ENCODE data around the gene PNLDC1.

The PNLDC1 gene

GRCh38 chr6:159758031-159759001, 41.8 kb upstream of the PNLDC1 start:
- TF ChIP-seq EZH2 (optimal IDR thresholded peaks at IDR 0.05; ENCODE audit: low read depth, low read length) (no peak), EZH2phosphoT487 (IDR thresholded peaks at IDR 0.05; ENCODE audit: low read length) (no peak), CTCF (IDR thresholded peaks at IDR 0.05; ENCODE audit: low read length) (no peak)
- no peaks in the 10 kb centered on the region for H3K9me3 ChIP-seq (replicated peaks; ENCODE audit: insufficient read depth, low read length)
- no peaks in the 10 kb centered on the region for H3K9me2 ChIP-seq (replicated peaks; ENCODE audit: insufficient read depth, low read length)
- H3K36me3 ChIP-seq (replicated peaks; ENCODE audit: insufficient read depth, low read length): no peaks in the 10 kb centered on the region
- H3K27me3 ChIP-seq (replicated peaks; ENCODE audit: insufficient read depth, low read length): no peaks in the 10 kb centered on the region
- no peak overlapping the region for H3K4me3 ChIP-seq (ENCODE audit: low read length)
- no peaks in the 10 kb centered on the region for H4K20me1 ChIP-seq (ENCODE audit: insufficient read depth, low read length)
- H3K79me2 ChIP-seq (ENCODE audit: low read length): peaks cover 3% of the 10 kb centered on the region; the same call in 1 of the 2 replicates
- no peak for DNase-seq
- no peak overlapping the region for H2AFZ ChIP-seq (ENCODE audit: low read length)
- no peaks in the 10 kb centered on the region for H3K4me1 ChIP-seq (ENCODE audit: low read length)
- H3K4me2 ChIP-seq (ENCODE audit: low read depth, low read length): no peak overlapping the region
- peaks cover 12% of the 10 kb centered on the region for H3F3A ChIP-seq (ENCODE audit: insufficient read depth, low read length)
- no peak overlapping the region for H3K9ac ChIP-seq (ENCODE audit: low read length)
- H3K27ac ChIP-seq (ENCODE audit: low read length): no peak overlapping the region

GRCh38 chr6:159759645-159760044, 40.4 kb upstream of the PNLDC1 start:
- Histone ChIP-seq H3K4me2 (ENCODE audit: low read depth, low read length) (no peak overlapping the region), H3F3A (ENCODE audit: insufficient read depth, low read length) (peaks cover 12% of the 10 kb centered on the region), H3K36me3 (replicated peaks; ENCODE audit: insufficient read depth, low read length) (no peaks in the 10 kb centered on the region), H3K79me2 (ENCODE audit: low read length) (peaks cover 3% of the 10 kb centered on the region; the same call in 1 of the 2 replicates), H3K27me3 (replicated peaks; ENCODE audit: insufficient read depth, low read length) (no peaks in the 10 kb centered on the region), H3K9me2 (replicated peaks; ENCODE audit: insufficient read depth, low read length) (no peaks in the 10 kb centered on the region), H2AFZ (ENCODE audit: low read length) (no peak overlapping the region), H3K4me3 (ENCODE audit: low read length) (no peak overlapping the region), H4K20me1 (ENCODE audit: insufficient read depth, low read length) (no peaks in the 10 kb centered on the region), H3K4me1 (ENCODE audit: low read length) (no peaks in the 10 kb centered on the region), H3K27ac (ENCODE audit: low read length) (no peak overlapping the region), H3K9me3 (replicated peaks; ENCODE audit: insufficient read depth, low read length) (no peaks in the 10 kb centered on the region), H3K9ac (ENCODE audit: low read length) (no peak overlapping the region)
- TF ChIP-seq CTCF (IDR thresholded peaks at IDR 0.05; ENCODE audit: low read length): no peak
- no peak for DNase-seq

- Histone ChIP-seq H3K9ac (ENCODE audit: low read length) (peak overlapping the region; percentile 82; the same call in 1 of the 2 replicates), H3K27me3 (replicated peaks; ENCODE audit: insufficient read depth, low read length) (no peaks in the 10 kb centered on the region), H3K4me3 (ENCODE audit: low read length) (peak overlapping the region; percentile 68), H3K4me1 (ENCODE audit: low read length) (no peaks in the 10 kb centered on the region), H3K27ac (ENCODE audit: low read length) (peak overlapping the region; percentile 68; the same call in 1 of the 2 replicates), H3K9me2 (replicated peaks; ENCODE audit: insufficient read depth, low read length) (no peaks in the 10 kb centered on the region), H3K4me2 (ENCODE audit: low read depth, low read length) (peak overlapping the region; percentile 86; the same call in 1 of the 2 replicates), H3K79me2 (ENCODE audit: low read length) (peaks cover 3% of the 10 kb centered on the region; the same call in 1 of the 2 replicates), H3F3A (ENCODE audit: insufficient read depth, low read length) (peaks cover 12% of the 10 kb centered on the region), H3K36me3 (replicated peaks; ENCODE audit: insufficient read depth, low read length) (no peaks in the 10 kb centered on the region), H3K9me3 (replicated peaks; ENCODE audit: insufficient read depth, low read length) (no peaks in the 10 kb centered on the region), H4K20me1 (ENCODE audit: insufficient read depth, low read length) (no peaks in the 10 kb centered on the region), H2AFZ (ENCODE audit: low read length) (no peak overlapping the region)
- no peak for DNase-seq
- no peak for TF ChIP-seq EZH2 (optimal IDR thresholded peaks at IDR 0.05; ENCODE audit: low read depth, low read length)
- no peak for TF ChIP-seq CTCF (IDR thresholded peaks at IDR 0.05; ENCODE audit: low read length)
- TF ChIP-seq EZH2phosphoT487 (IDR thresholded peaks at IDR 0.05; ENCODE audit: low read length): no peak
Measured at GRCh38 chr6:159760602-159761057, 39.4 kb upstream of the PNLDC1 start.

Data from MM.1S (cell line).